ENCODE measurements around the gene MRPL43.

- TF ChIP-seq EZH2phosphoT487 (IDR thresholded peaks at IDR 0.05; ENCODE audit: insufficient read depth, low read depth) = no peak
- no peak for TF ChIP-seq EZH2 (IDR thresholded peaks at IDR 0.05; ENCODE audit: insufficient read depth, poor library complexity, severe bottlenecking)
Measured at GRCh38 chr10:101016814-101017213, 29.5 kb upstream of the MRPL43 start.
